Measurements from ENCODE around the gene RFX2.
A peak's percentile ranks its signal among the peaks of the same experiment; 100 is the strongest.
"Not testable (repeated sequence)": the region's sequence is repeated elsewhere in the genome, so short reads cannot be mapped to it uniquely, and the experiment has no call there.

The RFX2 gene

GRCh38 chr19:6113616-6114188 is 3.4 kb upstream of the RFX2 start:
- H3K9me3 ChIP-seq (ENCODE audit: insufficient read depth, low read length), result no peaks in the 10 kb centered on the region; the same call in 1 of the 2 replicates
- no peak overlapping the region for H2AFZ ChIP-seq (ENCODE audit: low read depth, low read length, severe bottlenecking)
- no peaks in the 10 kb centered on the region for H3K9me2 ChIP-seq (replicated peaks; ENCODE audit: insufficient read depth, low read length)
- no peaks in the 10 kb centered on the region for H4K20me1 ChIP-seq (ENCODE audit: low read depth, low read length)
- H3F3A ChIP-seq (ENCODE audit: insufficient read depth), result peaks cover 12% of the 10 kb centered on the region
- H3K9ac ChIP-seq (ENCODE audit: low read length), result no peak overlapping the region
- H3K27ac ChIP-seq (ENCODE audit: low read depth, low read length), result no peak overlapping the region
- H3K4me3 ChIP-seq (ENCODE audit: insufficient read depth, low read length, poor library complexity, severe bottlenecking), result no peak overlapping the region
- TF ChIP-seq CTCF (IDR thresholded peaks at IDR 0.05; ENCODE audit: insufficient read depth, low read length, poor library complexity, severe bottlenecking) (no peak), EZH2phosphoT487 (conservative IDR thresholded peaks at IDR 0.05; ENCODE audit: low read length) (no peak)
- no peak overlapping the region for H3K4me2 ChIP-seq (ENCODE audit: low read depth, low read length, poor library complexity, severe bottlenecking)
- H3K79me2 ChIP-seq (ENCODE audit: insufficient read depth, low read length), result no peaks in the 10 kb centered on the region
- 0 out of 2 replicates have a peak, but pooled peaks cover 4% of the 10 kb centered on the region for H3K27me3 ChIP-seq (ENCODE audit: low read length)
- H3K36me3 ChIP-seq (ENCODE audit: low read length), result no peaks in the 10 kb centered on the region

DNA sequence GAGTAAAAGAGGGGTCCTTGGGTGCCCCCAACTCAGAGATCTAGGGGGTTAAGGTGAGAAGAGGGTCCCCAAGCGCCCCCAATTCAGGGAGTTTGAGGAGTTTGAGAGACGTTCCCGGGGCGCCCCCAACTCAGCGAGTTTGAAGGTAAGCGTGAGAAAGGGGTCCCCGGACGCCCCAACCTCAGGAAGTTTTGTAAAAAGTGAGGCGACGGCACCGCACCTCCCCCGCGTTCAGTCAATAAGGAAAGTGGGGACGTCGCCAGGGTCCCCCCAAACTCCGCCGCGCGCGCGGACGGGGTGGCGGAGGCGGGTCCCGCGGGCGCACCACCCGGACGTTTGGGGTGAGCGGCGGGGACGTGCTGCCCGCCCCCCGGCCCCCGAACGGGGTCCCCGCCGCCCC is 353 bp downstream of the RFX2 start:
- H3K36me3 ChIP-seq (ENCODE audit: low read length), result no peaks in the 10 kb centered on the region
- no peaks in the 10 kb centered on the region for H3K9me3 ChIP-seq (ENCODE audit: insufficient read depth, low read length)
- peak overlapping the region; percentile 87 for H3K4me2 ChIP-seq (ENCODE audit: low read depth, low read length, poor library complexity, severe bottlenecking)
- 0 out of 2 replicates have a peak, but pooled peaks cover 4% of the 10 kb centered on the region for H3K27me3 ChIP-seq (ENCODE audit: low read length)
- no peaks in the 10 kb centered on the region for H3K9me2 ChIP-seq (replicated peaks; ENCODE audit: insufficient read depth, low read length)
- no peaks in the 10 kb centered on the region for H3K79me2 ChIP-seq (ENCODE audit: insufficient read depth, low read length)
- H3K27ac ChIP-seq (ENCODE audit: low read depth, low read length), result no peak overlapping the region
- no peak for TF ChIP-seq EZH2phosphoT487 (conservative IDR thresholded peaks at IDR 0.05; ENCODE audit: low read length)
- TF ChIP-seq CTCF (IDR thresholded peaks at IDR 0.05; ENCODE audit: insufficient read depth, low read length, poor library complexity, severe bottlenecking), result no peak
- peak overlapping the region; percentile 73 for H3K4me3 ChIP-seq (ENCODE audit: insufficient read depth, low read length, poor library complexity, severe bottlenecking)
- peak overlapping the region; percentile 59 for H3K9ac ChIP-seq (ENCODE audit: low read length)
- peak overlapping the region; percentile 65 for H2AFZ ChIP-seq (ENCODE audit: low read depth, low read length, severe bottlenecking)
- no peaks in the 10 kb centered on the region for H4K20me1 ChIP-seq (ENCODE audit: low read depth, low read length)
- H3F3A ChIP-seq (ENCODE audit: insufficient read depth), result peaks cover 22% of the 10 kb centered on the region

GRCh38 chr19:6108721-6109633 is 1.3 kb downstream of the RFX2 start:
- TF ChIP-seq EZH2phosphoT487 (conservative IDR thresholded peaks at IDR 0.05; ENCODE audit: low read length) (no peak), CTCF (IDR thresholded peaks at IDR 0.05; ENCODE audit: insufficient read depth, low read length, poor library complexity, severe bottlenecking) (no peak)
- peaks cover 22% of the 10 kb centered on the region for H3F3A ChIP-seq (ENCODE audit: insufficient read depth)
- 0 out of 2 replicates have a peak, but pooled peaks cover 4% of the 10 kb centered on the region for H3K27me3 ChIP-seq (ENCODE audit: low read length)
- peak overlapping the region; percentile 73 for H3K4me3 ChIP-seq (ENCODE audit: insufficient read depth, low read length, poor library complexity, severe bottlenecking)
- H4K20me1 ChIP-seq (ENCODE audit: low read depth, low read length), result no peaks in the 10 kb centered on the region
- no peaks in the 10 kb centered on the region for H3K79me2 ChIP-seq (ENCODE audit: insufficient read depth, low read length)
- no peaks in the 10 kb centered on the region for H3K9me2 ChIP-seq (replicated peaks; ENCODE audit: insufficient read depth, low read length)
- no peaks in the 10 kb centered on the region for H3K36me3 ChIP-seq (ENCODE audit: low read length)
- H2AFZ ChIP-seq (ENCODE audit: low read depth, low read length, severe bottlenecking), result no peak overlapping the region
- H3K9me3 ChIP-seq (ENCODE audit: insufficient read depth, low read length), result no peaks in the 10 kb centered on the region
- peak overlapping the region; percentile 59; the same call in 1 of the 2 replicates for H3K9ac ChIP-seq (ENCODE audit: low read length)
- peak overlapping the region; percentile 87 for H3K4me2 ChIP-seq (ENCODE audit: low read depth, low read length, poor library complexity, severe bottlenecking)
- H3K27ac ChIP-seq (ENCODE audit: low read depth, low read length), result no peak overlapping the region

DNA sequence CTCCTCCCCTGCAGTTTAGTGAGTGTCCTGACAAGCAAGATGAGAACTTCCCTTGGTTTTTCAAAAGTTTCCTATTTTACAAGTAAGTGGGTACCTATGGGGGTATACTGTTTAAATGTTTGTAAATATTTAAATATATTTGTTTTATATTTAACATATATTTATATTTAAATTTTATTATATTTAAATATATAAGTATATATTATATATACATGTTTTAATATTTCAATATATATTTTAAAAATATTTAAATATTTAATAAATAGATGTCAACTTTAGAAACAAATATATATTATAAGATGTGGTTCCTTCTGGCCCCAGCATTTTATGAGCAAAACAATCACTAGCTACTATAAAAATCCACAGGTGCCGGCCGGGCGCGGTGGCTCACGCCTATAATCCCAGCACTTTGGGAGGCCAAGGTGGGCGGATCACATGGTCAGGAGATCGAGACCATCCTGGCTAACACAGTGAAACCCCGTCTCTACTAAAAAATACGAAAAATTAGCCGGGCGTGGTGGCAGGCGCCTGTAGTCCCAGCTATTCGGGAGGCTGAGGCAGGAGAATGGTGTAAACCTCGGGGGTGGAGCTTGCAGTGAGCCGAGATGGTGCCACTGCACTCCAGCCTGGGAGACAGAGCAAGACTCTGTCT is 3.5 kb downstream of the RFX2 start:
- not testable (repeated sequence) for H3K4me3 ChIP-seq (ENCODE audit: insufficient read depth, low read length, poor library complexity, severe bottlenecking); H4K20me1 ChIP-seq (ENCODE audit: low read depth, low read length); H3K27ac ChIP-seq (ENCODE audit: low read depth, low read length); H3K79me2 ChIP-seq (ENCODE audit: insufficient read depth, low read length); H3K9me3 ChIP-seq (ENCODE audit: insufficient read depth, low read length); H3K27me3 ChIP-seq (ENCODE audit: low read length); H3K4me2 ChIP-seq (ENCODE audit: low read depth, low read length, poor library complexity, severe bottlenecking); H3K9ac ChIP-seq (ENCODE audit: low read length); H3K36me3 ChIP-seq (ENCODE audit: low read length); H2AFZ ChIP-seq (ENCODE audit: low read depth, low read length, severe bottlenecking); H3K9me2 ChIP-seq (replicated peaks; ENCODE audit: insufficient read depth, low read length)
- peaks cover 21% of the 10 kb centered on the region for H3F3A ChIP-seq (ENCODE audit: insufficient read depth)
